ENCODE results near the gene MAS1.

DNA sequence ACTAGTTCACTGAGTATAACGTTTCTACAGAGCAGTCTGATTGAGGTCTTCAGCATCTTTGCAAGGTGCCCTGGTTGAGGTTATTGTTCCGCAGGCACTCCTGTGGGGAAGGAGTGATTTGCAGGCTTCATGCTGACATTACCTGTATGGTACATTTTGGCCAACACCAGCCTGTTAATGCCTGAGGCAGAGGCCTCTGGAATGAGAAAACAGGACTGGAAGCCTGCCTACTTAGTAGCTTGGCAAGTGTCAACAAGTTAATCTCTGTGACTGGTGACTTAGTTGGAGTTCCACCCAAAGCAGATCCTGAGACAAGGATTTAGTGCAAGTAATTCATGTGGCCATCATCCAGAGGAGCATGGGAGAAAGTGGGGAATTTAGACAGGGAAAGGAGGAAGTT, 24.6 kb downstream of the MAS1 start:
- TF ChIP-seq, protein P1, sequence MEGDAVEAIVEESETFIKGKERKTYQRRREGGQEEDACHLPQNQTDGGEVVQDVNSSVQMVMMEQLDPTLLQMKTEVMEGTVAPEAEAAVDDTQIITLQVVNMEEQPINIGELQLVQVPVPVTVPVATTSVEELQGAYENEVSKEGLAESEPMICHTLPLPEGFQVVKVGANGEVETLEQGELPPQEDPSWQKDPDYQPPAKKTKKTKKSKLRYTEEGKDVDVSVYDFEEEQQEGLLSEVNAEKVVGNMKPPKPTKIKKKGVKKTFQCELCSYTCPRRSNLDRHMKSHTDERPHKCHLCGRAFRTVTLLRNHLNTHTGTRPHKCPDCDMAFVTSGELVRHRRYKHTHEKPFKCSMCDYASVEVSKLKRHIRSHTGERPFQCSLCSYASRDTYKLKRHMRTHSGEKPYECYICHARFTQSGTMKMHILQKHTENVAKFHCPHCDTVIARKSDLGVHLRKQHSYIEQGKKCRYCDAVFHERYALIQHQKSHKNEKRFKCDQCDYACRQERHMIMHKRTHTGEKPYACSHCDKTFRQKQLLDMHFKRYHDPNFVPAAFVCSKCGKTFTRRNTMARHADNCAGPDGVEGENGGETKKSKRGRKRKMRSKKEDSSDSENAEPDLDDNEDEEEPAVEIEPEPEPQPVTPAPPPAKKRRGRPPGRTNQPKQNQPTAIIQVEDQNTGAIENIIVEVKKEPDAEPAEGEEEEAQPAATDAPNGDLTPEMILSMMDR (IDR thresholded peaks at IDR 0.05): no peak
- TF ChIP-seq POLR2A (IDR thresholded peaks at IDR 0.05): no peak
